HL-60 (cell line): ENCODE measurements around the gene BTBD9.

ENCODE experiments used
- DNase-seq, 2 experiments: peaks; one replicate each; pipeline ENCODE4 v3.0.0-alpha.2; 2010 to 2020; ENCODE audit warnings: low read depth in 1 of 2, low spot score in 1 of 2
- H3K27ac ChIP-seq: fragments of 250-450 bp; sonication (Bioruptor Pico); replicated peaks from 2 replicates; pipeline ENCODE4 v1.5.1; 2020; ENCODE audit warnings: mild to moderate bottlenecking, moderate library complexity
- H3K27me3 ChIP-seq: fragments of 250-450 bp; sonication (Bioruptor Pico); 2 replicates; pipeline ENCODE4 v1.5.1; 2021; ENCODE audit warnings: mild to moderate bottlenecking, moderate library complexity; ENCODE audit not compliant: insufficient read depth, poor library complexity, severe bottlenecking
- H3K4me3 ChIP-seq: replicated peaks from 2 replicates; pipeline ENCODE4 v1.5.1; 2011; ENCODE audit warnings: mild to moderate bottlenecking, control low read depth, low read length; ENCODE audit not compliant: insufficient read depth
- CTCF ChIP-seq: IDR thresholded peaks from one replicate; pipeline ENCODE4 v1.5.1; 2011; ENCODE audit warnings: low read length, control low read depth, inconsistent platforms; ENCODE audit not compliant: insufficient read depth
- GABPA ChIP-seq: IDR thresholded peaks from 2 replicates; pipeline ENCODE4 v1.6.1; 2012; ENCODE audit warnings: low read depth
- POLR2AphosphoS5 ChIP-seq: IDR thresholded peaks from 2 replicates; pipeline ENCODE4 v1.6.1; 2012; ENCODE audit warnings: low read depth
- REST ChIP-seq: IDR thresholded peaks from 2 replicates; pipeline ENCODE4 v1.6.1; 2012; ENCODE audit warnings: low read depth; ENCODE audit not compliant: insufficient replicate concordance
- SPI1 ChIP-seq: IDR thresholded peaks from 2 replicates; pipeline ENCODE4 v1.6.1; 2012; ENCODE audit warnings: low read depth, mild to moderate bottlenecking, borderline replicate concordance

Gene BTBD9

GRCh38 chr6:38164671-38165108 is 475.0 kb downstream of the BTBD9 start:
- no peak for DNase-seq
- H3K4me3 ChIP-seq: no peak overlapping the region
- no peak for TF ChIP-seq POLR2AphosphoS5
- TF ChIP-seq REST: no peak
- no peak for TF ChIP-seq CTCF
- no peak for TF ChIP-seq GABPA
- TF ChIP-seq SPI1: no peak
- no peak overlapping the region for H3K27ac ChIP-seq
- no peaks in the 10 kb centered on the region for H3K27me3 ChIP-seq

- TF ChIP-seq REST: no peak
- no peak for TF ChIP-seq SPI1
- TF ChIP-seq POLR2AphosphoS5: no peak
- TF ChIP-seq CTCF: no peak
- no peak for TF ChIP-seq GABPA
- no peak for DNase-seq
Observed at GRCh38 chr6:38164131-38164481, 475.6 kb downstream of the BTBD9 start.

GRCh38 chr6:38163186-38164130 is 476.3 kb downstream of the BTBD9 start:
- no peak for TF ChIP-seq SPI1
- TF ChIP-seq REST: no peak
- TF ChIP-seq CTCF: no peak
- TF ChIP-seq POLR2AphosphoS5: no peak
- Histone ChIP-seq H3K4me3 (no peak overlapping the region), H3K27ac (no peak overlapping the region), H3K27me3 (no peaks in the 10 kb centered on the region)
- DNase-seq: no peak

More at GRCh38 chr6:38164131-38164481, 475.6 kb downstream of the BTBD9 start:
- Histone ChIP-seq H3K27ac (no peak overlapping the region), H3K27me3 (no peaks in the 10 kb centered on the region), H3K4me3 (no peak overlapping the region)
